NB4 (cell line): ENCODE data around the gene GPR155.

ENCODE experiments used
- POLR2A ChIP-seq: IDR thresholded peaks from 2 replicates; pipeline ENCODE4 v1.6.1; 2011; ENCODE audit warnings: mild to moderate bottlenecking; ENCODE audit not compliant: insufficient read length; ENCODE audit errors: extremely low read depth
- TF ChIP-seq, protein P1 (sequence below): IDR thresholded peaks from one replicate; pipeline ENCODE4 v1.5.1; 2012; ENCODE audit warnings: low read depth, low read length

GRCh38 chr2:174486563-174487107 lies at the start of gene GPR155:
- TF ChIP-seq, protein P1, sequence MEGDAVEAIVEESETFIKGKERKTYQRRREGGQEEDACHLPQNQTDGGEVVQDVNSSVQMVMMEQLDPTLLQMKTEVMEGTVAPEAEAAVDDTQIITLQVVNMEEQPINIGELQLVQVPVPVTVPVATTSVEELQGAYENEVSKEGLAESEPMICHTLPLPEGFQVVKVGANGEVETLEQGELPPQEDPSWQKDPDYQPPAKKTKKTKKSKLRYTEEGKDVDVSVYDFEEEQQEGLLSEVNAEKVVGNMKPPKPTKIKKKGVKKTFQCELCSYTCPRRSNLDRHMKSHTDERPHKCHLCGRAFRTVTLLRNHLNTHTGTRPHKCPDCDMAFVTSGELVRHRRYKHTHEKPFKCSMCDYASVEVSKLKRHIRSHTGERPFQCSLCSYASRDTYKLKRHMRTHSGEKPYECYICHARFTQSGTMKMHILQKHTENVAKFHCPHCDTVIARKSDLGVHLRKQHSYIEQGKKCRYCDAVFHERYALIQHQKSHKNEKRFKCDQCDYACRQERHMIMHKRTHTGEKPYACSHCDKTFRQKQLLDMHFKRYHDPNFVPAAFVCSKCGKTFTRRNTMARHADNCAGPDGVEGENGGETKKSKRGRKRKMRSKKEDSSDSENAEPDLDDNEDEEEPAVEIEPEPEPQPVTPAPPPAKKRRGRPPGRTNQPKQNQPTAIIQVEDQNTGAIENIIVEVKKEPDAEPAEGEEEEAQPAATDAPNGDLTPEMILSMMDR: no peak
- no peak for TF ChIP-seq POLR2A
